HepG2 (cell line): ENCODE data around the gene TIGD6. TPM values are rescaled to one million over a fixed set of nuclear protein-coding genes. Genes with fewer than 3 reads are reported as not detected.

ENCODE experiments used
- ARNT2 ChIP-seq: sonication (generic); formaldehyde crosslinking; IDR thresholded peaks from 2 replicates; pipeline ENCODE4 v1.8.0; 2022; ENCODE audit warnings: mild to moderate bottlenecking, low read depth, missing genetic modification reagents, moderate library complexity
- ETV6 ChIP-seq: sonication (generic); formaldehyde crosslinking; conservative IDR thresholded peaks from 2 replicates; pipeline ENCODE4 v1.4.0; 2020; ENCODE audit warnings: missing genetic modification reagents
- FLYWCH1 ChIP-seq: sonication (generic); formaldehyde crosslinking; IDR thresholded peaks from 2 replicates; pipeline ENCODE4 v1.8.1; 2023; ENCODE audit warnings: mild to moderate bottlenecking, missing genetic modification reagents
- GATAD2A ChIP-seq: IDR thresholded peaks from 2 replicates; pipeline ENCODE4 v1.6.1; 2016
- KLF15 ChIP-seq: sonication (generic); formaldehyde crosslinking; IDR thresholded peaks from 2 replicates; pipeline ENCODE4 v1.8.1; 2023; ENCODE audit warnings: borderline replicate concordance, mild to moderate bottlenecking, inconsistent platforms, missing genetic modification reagents, mixed read lengths
- MATR3 ChIP-seq: sonication (generic); formaldehyde crosslinking; IDR thresholded peaks from 2 replicates; pipeline ENCODE4 v1.4.0; 2020; ENCODE audit warnings: missing genetic modification reagents
- SOX5 ChIP-seq: IDR thresholded peaks from 2 replicates; pipeline ENCODE4 v1.6.1; 2016; ENCODE audit warnings: borderline replicate concordance
- ZNF138 ChIP-seq: sonication (generic); formaldehyde crosslinking; IDR thresholded peaks from 2 replicates; pipeline ENCODE4 v1.5.0; 2020; ENCODE audit warnings: mild to moderate bottlenecking, low read depth, missing genetic modification reagents
- ZNF232 ChIP-seq: sonication (generic); formaldehyde crosslinking; IDR thresholded peaks from 2 replicates; pipeline ENCODE4 v1.4.0; 2020; ENCODE audit warnings: missing genetic modification reagents, borderline replicate concordance
- ZNF235 ChIP-seq: sonication (generic); formaldehyde crosslinking; IDR thresholded peaks from 2 replicates; pipeline ENCODE4 v1.8.1; 2023; ENCODE audit warnings: mild to moderate bottlenecking, missing genetic modification reagents, borderline replicate concordance
- ZNF253 ChIP-seq: sonication (generic); formaldehyde crosslinking; IDR thresholded peaks from 2 replicates; pipeline ENCODE4 v1.8.0; 2022; ENCODE audit warnings: mild to moderate bottlenecking, missing genetic modification reagents, borderline replicate concordance
- ZNF572 ChIP-seq: sonication (generic); formaldehyde crosslinking; IDR thresholded peaks from 2 replicates; pipeline ENCODE4 v1.5.1; 2020; ENCODE audit warnings: mild to moderate bottlenecking, missing genetic modification reagents
- ZNF709 ChIP-seq: sonication (generic); formaldehyde crosslinking; IDR thresholded peaks from 2 replicates; pipeline ENCODE4 v1.5.0; 2020; ENCODE audit warnings: mild to moderate bottlenecking, missing genetic modification reagents
- ZNF781 ChIP-seq: sonication (generic); formaldehyde crosslinking; IDR thresholded peaks from 2 replicates; pipeline ENCODE4 v1.5.1; 2020; ENCODE audit warnings: borderline replicate concordance, mild to moderate bottlenecking, missing genetic modification reagents; ENCODE audit errors: not compliant biosample characterization
- ZNF878 ChIP-seq: sonication (generic); formaldehyde crosslinking; IDR thresholded peaks from 2 replicates; pipeline ENCODE4 v1.8.1; 2023; ENCODE audit warnings: mild to moderate bottlenecking, missing genetic modification reagents, moderate library complexity
- ZSCAN21 ChIP-seq: sonication (generic); formaldehyde crosslinking; IDR thresholded peaks from 2 replicates; pipeline ENCODE4 v1.8.0; 2022; ENCODE audit warnings: mild to moderate bottlenecking, missing genetic modification reagents, moderate library complexity, borderline replicate concordance
- ZSCAN9 ChIP-seq: IDR thresholded peaks from 2 replicates; pipeline ENCODE4 v1.6.1; 2016; ENCODE audit warnings: borderline replicate concordance
- ZZZ3 ChIP-seq: sonication (generic); formaldehyde crosslinking; IDR thresholded peaks from 2 replicates; pipeline ENCODE4 v1.4.0; 2020; ENCODE audit warnings: missing genetic modification reagents, mild to moderate bottlenecking, borderline replicate concordance
- polyA plus RNA-seq, 8 experiments: library from polyadenylated mRNA; depleted of rRNA in 3 of 8; stranded (reverse) in 7 of 8; unstranded in 1 of 8; fragments of >200 nt; fragmentation: Illumina TruSeq in 4 of 8; extraction: Trizol in 4 of 8; gene quantifications; 2 replicates each; pipeline versions ENCODE4 v1.2.1 to v1.2.3, GENCODE V29; 2011 to 2016; ENCODE audit warnings: low read depth in 4 of 8, missing spikeins in 1 of 8, mixed read lengths in 1 of 8; ENCODE audit not compliant: insufficient read depth in 1 of 8
- total RNA-seq, 5 experiments: library from RNA; depleted of rRNA; stranded (reverse); fragments of >200 nt; fragmentation: Illumina TruSeq; extraction: Trizol; gene quantifications; 2 replicates each; pipeline ENCODE4 v1.2.3, GENCODE V29; 2016; ENCODE audit warnings: low read depth in 1 of 5
- TF ChIP-seq, protein P1 (sequence below): sonication (generic); formaldehyde crosslinking; conservative IDR thresholded peaks from 2 replicates; pipeline ENCODE4 v1.8.0; 2022; ENCODE audit warnings: mild to moderate bottlenecking, moderate library complexity, missing genetic modification reagents
- TF ChIP-seq, protein P2 (sequence below): sonication (generic); formaldehyde crosslinking; IDR thresholded peaks from 2 replicates; pipeline ENCODE4 v1.4.0; 2020; ENCODE audit warnings: mild to moderate bottlenecking, missing genetic modification reagents
- TF ChIP-seq, protein P3 (sequence below): sonication (generic); formaldehyde crosslinking; IDR thresholded peaks from 2 replicates; pipeline ENCODE4 v1.4.0; 2020; ENCODE audit warnings: mild to moderate bottlenecking, missing genetic modification reagents
- TF ChIP-seq, protein P4 (sequence below): sonication (generic); formaldehyde crosslinking; IDR thresholded peaks from 2 replicates; pipeline ENCODE4 v1.8.0; 2022; ENCODE audit warnings: mild to moderate bottlenecking, missing genetic modification reagents, moderate library complexity

Gene TIGD6
- total and polyA plus RNA-seq, 2 of the 13 experiments (the other 11 are each of a cell fraction or from before 2014, with no cell fraction given), result 2.1 to 2.9 TPM

DNA sequence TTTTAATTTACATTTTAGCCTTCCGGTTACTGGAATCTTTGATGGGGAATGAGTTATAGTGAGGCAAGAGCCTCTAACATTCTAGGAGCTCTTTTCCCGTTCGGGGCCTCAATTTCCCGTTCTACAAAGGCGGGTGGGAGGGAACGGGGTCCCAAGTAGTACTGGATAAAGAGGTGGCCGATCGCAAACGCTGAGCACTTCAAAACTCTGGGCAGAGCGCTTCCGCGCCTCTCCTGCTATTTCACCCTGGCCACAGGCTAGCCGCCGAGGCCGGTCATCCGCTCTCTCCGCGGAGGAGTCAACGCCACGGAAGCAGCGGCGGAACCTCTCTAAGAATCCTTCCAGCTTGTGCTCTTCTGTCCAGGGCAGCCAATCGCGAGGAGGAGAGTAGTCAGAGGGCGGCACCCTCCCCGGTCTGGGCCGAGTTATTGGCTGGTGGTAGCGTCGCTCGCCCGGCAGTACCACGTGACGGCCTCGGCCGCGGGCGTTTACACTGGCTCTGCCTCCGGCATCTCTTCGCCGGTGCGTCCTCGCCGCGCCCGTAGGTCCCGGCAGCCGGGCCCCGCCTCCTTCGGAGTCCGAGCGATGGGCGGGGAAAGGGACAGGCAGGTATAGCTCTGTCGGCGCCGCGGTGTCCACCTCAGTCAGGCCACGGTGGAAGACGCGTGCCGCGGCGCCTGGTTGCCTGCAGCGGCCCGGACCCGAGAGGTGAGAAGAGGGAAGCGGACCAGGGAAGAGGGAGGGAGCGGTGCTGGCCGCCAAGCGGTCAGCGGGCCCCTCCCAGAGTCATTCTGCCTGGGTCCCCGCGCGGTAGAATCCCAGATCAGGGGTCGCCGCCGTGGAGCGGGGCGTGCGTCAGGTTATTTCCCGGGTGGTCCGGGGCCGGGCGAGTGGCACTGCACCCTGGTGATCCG lies 39.9 kb downstream of the TIGD6 start, which contains the start of gene SLC26A2 (continued):
- TF ChIP-seq, protein P1, sequence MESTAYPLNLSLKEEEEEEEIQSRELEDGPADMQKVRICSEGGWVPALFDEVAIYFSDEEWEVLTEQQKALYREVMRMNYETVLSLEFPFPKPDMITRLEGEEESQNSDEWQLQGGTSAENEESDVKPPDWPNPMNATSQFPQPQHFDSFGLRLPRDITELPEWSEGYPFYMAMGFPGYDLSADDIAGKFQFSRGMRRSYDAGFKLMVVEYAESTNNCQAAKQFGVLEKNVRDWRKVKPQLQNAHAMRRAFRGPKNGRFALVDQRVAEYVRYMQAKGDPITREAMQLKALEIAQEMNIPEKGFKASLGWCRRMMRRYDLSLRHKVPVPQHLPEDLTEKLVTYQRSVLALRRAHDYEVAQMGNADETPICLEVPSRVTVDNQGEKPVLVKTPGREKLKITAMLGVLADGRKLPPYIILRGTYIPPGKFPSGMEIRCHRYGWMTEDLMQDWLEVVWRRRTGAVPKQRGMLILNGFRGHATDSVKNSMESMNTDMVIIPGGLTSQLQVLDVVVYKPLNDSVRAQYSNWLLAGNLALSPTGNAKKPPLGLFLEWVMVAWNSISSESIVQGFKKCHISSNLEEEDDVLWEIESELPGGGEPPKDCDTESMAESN, result peak; percentile 22; the same call in 1 of the 2 replicates
- TF ChIP-seq, protein P2, sequence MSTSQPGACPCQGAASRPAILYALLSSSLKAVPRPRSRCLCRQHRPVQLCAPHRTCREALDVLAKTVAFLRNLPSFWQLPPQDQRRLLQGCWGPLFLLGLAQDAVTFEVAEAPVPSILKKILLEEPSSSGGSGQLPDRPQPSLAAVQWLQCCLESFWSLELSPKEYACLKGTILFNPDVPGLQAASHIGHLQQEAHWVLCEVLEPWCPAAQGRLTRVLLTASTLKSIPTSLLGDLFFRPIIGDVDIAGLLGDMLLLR (CRISPR knock-in tag), result 0 out of 2 replicates have a peak, but pooled peaks have one; percentile 28
- TF ChIP-seq ZNF232 (CRISPR knock-in tag) (peak; percentile 31; the same call in 1 of the 2 replicates), ZNF781 (CRISPR knock-in tag) (peak; percentile 83), ETV6 (CRISPR knock-in tag) (0 out of 2 replicates have a peak, but pooled peaks have one; percentile 40), ARNT2 (CRISPR knock-in tag) (peak; percentile 27; the same call in 1 of the 2 replicates), ZNF572 (CRISPR knock-in tag) (peak; percentile 54; the same call in 1 of the 2 replicates), GATAD2A (peak; percentile 18; the same call in 1 of the 2 replicates), ZNF709 (peak; percentile 78; the same call in 1 of the 2 replicates), SOX5 (CRISPR knock-in tag) (peak; percentile 32; the same call in 1 of the 2 replicates), ZNF235 (CRISPR knock-in tag) (0 out of 2 replicates have a peak, but pooled peaks have one; percentile 54), MATR3 (no peak), KLF15 (CRISPR knock-in tag) (0 out of 2 replicates have a peak, but pooled peaks have one; percentile 38), ZNF253 (CRISPR knock-in tag) (no peak), FLYWCH1 (CRISPR knock-in tag) (no peak), ZZZ3 (CRISPR knock-in tag) (no peak), ZNF878 (CRISPR knock-in tag) (0 out of 2 replicates have a peak, but pooled peaks have one; percentile 32), ZNF138 (CRISPR knock-in tag) (no peak), ZSCAN9 (CRISPR knock-in tag) (peak; percentile 55; the same call in 1 of the 2 replicates), ZSCAN21 (CRISPR knock-in tag) (no peak; the same call in 1 of the 2 replicates)
- TF ChIP-seq, protein P3, sequence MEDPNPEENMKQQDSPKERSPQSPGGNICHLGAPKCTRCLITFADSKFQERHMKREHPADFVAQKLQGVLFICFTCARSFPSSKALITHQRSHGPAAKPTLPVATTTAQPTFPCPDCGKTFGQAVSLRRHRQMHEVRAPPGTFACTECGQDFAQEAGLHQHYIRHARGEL, result no peak
- TF ChIP-seq, protein P4, sequence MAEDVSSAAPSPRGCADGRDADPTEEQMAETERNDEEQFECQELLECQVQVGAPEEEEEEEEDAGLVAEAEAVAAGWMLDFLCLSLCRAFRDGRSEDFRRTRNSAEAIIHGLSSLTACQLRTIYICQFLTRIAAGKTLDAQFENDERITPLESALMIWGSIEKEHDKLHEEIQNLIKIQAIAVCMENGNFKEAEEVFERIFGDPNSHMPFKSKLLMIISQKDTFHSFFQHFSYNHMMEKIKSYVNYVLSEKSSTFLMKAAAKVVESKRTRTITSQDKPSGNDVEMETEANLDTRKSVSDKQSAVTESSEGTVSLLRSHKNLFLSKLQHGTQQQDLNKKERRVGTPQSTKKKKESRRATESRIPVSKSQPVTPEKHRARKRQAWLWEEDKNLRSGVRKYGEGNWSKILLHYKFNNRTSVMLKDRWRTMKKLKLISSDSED, result no peak
